Epidermal melanocyte (primary cell): ENCODE results near the gene ZNF507.
"Not testable (repeated sequence)": the region's sequence is repeated elsewhere in the genome, so short reads cannot be mapped to it uniquely, and the experiment has no call there.

Experiments
- DNase-seq: peaks from one replicate; pipeline ENCODE4 v3.0.0; 2011; ENCODE audit warnings: low spot score; ENCODE audit not compliant: insufficient read length

ZNF507 gene

DNA sequence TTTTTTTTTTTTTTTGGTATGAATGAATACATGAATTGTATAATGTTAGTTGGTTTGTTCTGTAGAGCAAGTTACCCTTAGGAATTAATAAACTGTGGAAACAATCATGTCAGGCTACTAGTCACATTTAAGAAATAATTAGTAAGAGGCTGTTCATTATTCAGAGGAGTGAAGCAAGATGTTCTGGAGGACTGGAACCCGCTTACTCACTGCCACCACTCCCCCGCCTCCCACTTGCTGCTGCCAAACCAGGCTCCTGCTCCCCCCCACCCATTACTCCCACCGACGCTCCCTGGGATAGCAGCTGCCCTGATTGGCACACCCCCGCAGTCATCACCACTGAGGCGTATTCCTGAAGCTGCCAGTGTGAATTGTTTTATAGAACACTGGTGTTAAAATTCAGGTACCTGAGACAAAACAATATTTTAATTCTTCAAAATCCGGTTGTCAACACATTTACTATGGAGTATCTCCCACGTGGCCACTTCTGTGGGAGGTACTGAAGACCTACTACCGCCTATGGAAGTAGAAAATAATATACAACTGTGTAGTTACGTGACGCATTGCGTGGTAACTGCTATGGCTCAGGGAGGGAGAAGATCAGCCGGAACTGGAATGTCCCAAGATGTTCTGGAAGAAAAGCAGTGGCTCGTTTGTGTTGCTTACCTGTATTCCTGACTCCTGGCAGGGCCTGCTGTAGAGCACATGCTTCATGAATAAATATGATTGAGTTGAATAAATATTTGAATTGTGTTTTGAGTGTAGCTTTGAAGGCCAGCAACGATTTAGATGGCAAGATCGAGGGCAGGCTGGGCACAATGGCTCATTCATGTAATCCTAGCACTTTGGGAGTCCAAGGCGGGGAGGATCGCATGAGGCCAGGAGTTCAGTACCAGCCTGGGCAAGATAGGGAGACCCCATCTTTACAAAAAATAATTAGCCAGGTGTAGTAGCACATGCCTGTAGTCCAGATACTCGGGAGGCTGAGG lies 61.9 kb downstream of the ZNF507 start:
- no peak for DNase-seq

- DNase-seq, result no peak
Observed at GRCh38 chr19:32415246-32415645, 69.8 kb downstream of the ZNF507 start.

- DNase-seq, result no peak
Observed at GRCh38 chr19:32415669-32416068, 70.3 kb downstream of the ZNF507 start.

DNA sequence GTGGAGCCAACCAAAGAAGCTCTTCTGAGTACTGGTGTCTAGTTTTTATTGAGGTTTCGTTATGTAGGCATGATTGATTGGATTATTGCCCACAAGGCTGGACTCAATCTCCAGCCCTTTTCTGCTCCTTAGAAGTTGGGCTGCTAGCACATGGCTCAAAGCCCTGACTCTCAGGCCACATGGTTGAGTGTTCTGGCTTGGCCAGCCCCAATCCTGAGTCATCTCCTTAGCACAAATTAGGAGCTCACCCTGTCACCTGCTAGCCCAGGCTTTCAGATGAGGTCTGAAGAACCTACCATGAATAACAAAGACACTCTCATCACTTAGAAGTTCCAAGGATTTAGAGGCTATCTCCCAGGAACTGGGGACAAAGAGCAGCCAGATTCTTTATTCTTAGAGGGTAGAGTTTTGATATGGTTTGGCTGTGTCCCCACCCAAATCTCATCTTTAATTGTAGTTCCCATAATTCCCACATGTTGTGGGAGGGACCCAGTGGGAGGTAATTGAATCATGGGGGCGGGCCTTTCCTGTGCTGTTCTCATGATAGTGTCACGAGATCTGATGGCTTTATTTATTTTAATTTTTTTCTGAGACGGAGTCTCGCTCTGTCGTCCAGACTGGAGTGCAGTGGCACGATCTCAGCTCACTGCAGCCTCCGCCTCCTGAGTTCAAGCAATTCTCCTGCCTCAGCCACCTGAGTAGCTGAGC lies 71.5 kb downstream of the ZNF507 start:
- no peak for DNase-seq

DNA sequence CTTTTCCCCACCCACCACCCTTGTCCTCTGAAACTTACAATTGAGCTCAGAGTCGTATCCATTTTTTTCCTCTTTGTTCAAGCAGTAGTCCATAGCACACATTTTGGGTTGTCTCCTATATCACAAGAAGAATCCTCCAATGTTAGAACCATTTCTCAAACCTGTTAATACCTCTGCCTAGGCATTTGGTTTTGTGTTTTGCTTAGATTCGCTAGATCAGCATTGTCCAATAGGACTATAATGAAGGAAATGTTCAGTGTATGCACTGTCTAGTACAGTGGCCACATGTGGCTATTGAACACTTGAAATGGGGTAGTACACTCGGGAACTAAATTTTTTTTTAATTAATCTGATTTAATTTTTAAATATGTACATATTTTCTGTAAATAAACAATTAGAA lies 72.7 kb downstream of the ZNF507 start:
- no peak for DNase-seq

- DNase-seq, result no peak
Observed at GRCh38 chr19:32421589-32422361, 76.4 kb downstream of the ZNF507 start.

- no peak for DNase-seq
Observed at GRCh38 chr19:32422435-32422834, 77.0 kb downstream of the ZNF507 start.

- not testable (repeated sequence) for DNase-seq
Observed at GRCh38 chr19:32423944-32424343, 78.5 kb downstream of the ZNF507 start.

DNA sequence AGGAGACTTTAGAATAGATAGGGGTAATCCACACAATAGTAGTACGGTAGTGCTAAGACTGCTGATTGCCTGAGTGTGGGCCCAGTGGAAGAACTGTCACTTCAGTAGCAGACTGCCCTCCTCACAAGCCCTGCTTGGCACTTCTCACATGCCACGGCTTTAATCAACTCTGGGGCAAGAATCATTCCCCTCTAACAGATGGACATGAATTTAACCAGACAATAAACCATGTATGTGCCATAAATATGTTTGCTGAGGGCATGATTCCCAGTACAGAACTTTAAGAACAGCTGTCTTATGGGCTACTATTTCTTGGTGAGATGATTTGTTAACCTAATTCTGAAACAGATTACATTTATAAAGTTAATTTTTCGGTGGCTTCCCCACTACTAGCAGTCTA lies 82.1 kb downstream of the ZNF507 start:
- no peak for DNase-seq

- DNase-seq, result no peak
Observed at GRCh38 chr19:32436692-32437091, 91.3 kb downstream of the ZNF507 start.

DNA sequence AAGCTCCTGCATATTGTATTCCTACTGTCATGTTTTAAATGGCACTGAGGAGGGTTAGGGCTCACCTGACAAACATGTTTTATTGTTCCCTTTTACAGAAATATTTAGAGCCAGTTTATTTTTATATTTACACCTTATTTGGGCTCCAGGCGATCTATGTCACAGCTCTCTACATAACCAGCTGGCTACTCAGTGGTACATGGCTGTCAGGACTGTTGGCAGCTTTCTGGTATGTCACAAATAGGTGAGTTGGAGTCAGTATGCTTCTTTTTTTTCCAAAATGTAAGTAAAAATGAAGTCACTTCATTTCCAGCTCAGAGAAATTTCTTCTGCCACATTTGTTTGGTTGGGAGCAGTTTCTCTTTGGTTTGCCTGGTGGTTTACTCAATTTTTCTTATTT lies 91.7 kb downstream of the ZNF507 start:
- no peak for DNase-seq
